ENCODE results near the gene ISG20.

The ISG20 gene

DNA sequence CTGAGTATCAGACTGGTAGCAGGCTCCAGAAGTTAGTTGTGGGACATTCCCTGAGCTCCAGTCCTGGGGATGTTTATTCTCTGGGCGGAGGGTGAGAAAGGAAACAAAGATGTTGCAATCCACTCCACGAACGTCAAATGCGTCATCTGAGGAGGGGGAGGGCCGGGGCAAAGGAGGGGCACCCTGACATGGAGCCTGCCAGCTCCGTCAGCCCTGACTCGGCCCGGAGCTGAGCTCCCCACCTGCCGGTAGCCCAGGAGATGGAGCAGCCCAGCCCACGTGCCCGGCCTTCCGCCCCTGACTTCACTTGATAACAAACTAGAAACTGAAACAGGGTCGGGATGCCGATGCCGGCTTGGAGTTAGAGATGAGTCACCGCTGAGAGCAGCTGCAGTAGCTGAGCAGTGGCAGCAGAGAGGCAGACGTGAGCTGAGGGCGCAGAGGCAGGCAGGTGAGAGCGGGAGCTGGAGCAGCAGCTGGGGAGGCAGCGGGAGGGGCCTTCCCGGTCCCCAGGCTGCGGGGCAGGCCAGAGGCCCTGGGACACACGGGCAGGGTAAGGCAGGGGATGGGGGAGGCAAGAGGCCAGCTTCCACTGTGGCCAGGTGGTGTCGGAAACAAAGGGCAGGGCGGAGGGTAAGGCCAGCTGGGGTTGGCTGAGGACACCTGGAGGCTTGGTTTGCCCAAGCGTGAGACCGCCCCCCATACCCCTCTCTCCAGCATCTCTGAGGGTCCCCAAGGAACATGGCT is at the start of gene ISG20:
ISG20 (plus strand) TSS at position 391 of the 747 bp plus-strand sequence; CDS start at position 742, 351 bp downstream.
- DNase-seq (ENCODE audit: low read depth, low spot score): peak; percentile 92

DNA sequence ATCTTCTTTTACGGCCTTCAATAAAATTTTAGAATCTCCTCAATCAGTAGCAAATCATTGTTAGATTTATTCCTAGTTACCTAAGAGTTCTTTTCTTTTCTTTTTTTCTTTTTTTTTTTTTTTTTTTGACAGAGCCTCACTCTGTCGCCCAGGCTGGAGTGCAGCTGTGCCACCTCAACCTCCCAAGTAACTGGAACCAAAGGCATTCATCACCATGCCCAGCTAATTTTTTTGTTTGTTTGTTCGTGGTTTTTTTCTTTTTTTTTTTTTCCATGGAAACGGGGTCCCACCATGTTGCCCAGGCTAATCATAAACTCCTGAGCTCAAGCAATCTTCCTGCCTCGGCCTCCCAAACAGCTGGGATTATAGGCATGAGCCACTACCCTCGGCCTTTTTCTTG is 48.1 kb upstream of the ISG20 start:
- no peak for DNase-seq (ENCODE audit: low read depth, low spot score)

GRCh38 chr15:88591384-88591783 is 47.4 kb upstream of the ISG20 start:
- no peak for DNase-seq (ENCODE audit: low read depth, low spot score)

DNA sequence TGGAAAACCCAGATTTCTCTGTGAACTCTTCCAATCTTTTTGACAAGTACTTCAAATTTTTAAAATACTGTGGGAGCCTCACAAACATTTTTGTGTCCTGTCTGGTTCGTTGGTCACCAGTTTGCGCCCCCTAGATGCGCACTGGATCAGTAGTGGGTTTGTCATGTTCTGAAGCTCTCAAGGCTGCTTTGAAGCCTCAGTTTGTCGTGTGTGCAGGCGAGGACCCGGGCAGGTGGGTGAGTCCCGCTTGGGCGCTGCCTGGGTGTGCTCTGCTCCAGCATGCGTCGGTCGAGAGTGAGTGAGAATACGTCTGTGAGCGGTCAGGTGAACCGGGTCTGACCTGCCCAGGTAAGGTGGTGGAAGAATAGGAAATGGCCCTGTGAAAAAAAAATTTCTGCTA is 34.9 kb upstream of the ISG20 start:
- no peak for DNase-seq (ENCODE audit: low read depth, low spot score)

DNA sequence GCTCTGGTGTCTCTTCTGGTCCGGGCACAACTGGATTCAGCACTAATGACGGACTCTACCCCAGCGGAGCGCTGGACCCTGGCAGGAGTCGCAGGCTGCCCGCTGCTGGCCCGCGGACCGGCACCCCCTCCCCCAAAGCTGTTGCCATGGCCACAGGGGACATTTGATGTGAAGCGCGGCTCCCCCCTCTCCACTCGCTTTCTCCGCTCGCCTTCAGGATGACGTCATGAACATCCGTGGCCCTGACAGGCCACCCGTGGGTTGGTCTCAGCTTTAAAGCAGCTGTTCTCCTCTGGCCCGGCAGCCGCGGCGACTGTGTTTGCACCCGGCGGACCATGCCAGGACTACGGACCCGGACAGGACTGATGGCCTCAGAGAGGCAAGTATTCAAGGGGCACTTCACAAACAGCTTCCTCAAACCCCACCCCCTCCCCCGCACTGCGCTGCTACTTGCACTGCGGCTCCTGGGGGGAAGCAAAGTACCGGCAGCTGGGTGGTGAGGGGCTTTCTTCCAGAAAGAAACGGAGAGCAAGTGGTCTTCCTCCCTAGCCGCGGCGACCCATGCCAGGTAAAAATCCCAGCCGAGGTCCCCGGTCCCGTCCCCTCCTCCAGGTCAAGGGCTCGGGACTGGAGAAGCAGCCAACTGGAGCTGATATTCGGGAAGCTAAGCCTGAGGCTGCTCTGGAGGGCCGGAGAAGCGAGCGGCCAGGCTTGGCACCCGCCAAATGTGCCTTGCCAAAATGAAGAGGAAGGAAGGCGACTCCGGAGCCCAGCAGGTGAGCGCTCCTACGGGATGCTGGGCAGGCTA is 34.2 kb upstream of the ISG20 start:
- DNase-seq (ENCODE audit: low read depth, low spot score): no peak

GRCh38 chr15:88605189-88606069 is 33.4 kb upstream of the ISG20 start:
- no peak for DNase-seq (ENCODE audit: low read depth, low spot score)

GRCh38 chr15:88606070-88606794 is 32.6 kb upstream of the ISG20 start:
- DNase-seq (ENCODE audit: low read depth, low spot score): no peak

GRCh38 chr15:88607951-88608350 is 30.9 kb upstream of the ISG20 start:
- DNase-seq (ENCODE audit: low read depth, low spot score): no peak

DNA sequence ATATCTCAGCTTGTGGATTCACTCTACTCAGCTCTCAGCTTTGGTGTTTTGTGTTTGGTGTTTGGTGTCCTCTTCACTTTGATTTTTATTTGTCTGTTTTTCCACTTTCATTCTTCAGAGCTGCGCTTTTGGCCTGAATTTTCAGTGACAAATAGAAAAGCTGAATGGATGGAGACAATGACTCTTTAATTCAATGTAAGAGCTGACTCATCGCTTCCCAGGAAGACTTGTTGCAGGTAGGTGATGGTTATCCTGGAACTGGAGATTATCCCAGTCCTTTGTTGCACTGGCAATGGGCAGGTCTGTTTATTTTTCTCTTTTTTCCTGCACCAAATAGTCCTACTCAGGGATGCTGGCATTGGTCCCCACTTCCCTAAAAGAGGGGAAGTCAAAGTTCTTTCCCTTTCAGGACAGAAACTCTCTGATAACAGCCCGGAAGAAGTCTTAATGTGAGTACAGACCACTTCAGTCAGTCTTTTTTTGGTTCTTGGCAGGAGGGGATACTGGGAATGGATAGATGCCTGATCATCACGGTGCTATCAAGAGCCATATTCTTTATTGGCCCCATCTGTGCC is 30.1 kb upstream of the ISG20 start:
- DNase-seq (ENCODE audit: low read depth, low spot score): no peak

GRCh38 chr15:88609344-88610090 is 29.3 kb upstream of the ISG20 start:
- no peak for DNase-seq (ENCODE audit: low read depth, low spot score)

GRCh38 chr15:88610701-88611231 is 28.1 kb upstream of the ISG20 start:
- DNase-seq (ENCODE audit: low read depth, low spot score): no peak

DNA sequence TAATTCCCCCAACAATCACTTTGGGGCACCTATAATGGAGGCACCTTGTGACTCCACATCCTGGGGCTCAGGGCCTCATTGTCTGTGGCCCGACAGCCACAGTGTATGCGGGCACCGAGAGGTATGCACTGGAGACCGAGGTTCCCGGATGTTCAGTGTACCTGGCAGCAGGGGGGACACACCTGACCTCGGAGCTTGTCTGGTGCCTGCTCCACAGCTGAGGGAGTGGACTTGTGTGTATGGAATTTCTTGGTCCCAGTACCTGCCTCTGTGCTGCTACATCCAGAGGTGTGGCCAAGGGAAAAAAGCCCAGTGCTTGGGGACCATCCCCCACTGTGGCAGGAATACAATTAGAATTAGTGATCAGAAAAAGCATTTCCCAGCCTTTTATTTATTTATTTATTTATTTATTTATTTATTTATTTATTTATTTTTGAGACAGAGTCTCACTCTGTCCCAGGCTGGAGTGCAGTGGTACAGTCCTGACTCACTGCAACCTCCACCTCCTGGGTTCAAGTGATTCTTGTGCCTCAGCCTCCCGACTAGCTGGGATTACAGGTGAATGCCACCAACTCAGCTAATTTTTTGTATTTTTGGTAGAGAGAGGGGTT is 26.5 kb upstream of the ISG20 start:
- no peak for DNase-seq (ENCODE audit: low read depth, low spot score)

DNA sequence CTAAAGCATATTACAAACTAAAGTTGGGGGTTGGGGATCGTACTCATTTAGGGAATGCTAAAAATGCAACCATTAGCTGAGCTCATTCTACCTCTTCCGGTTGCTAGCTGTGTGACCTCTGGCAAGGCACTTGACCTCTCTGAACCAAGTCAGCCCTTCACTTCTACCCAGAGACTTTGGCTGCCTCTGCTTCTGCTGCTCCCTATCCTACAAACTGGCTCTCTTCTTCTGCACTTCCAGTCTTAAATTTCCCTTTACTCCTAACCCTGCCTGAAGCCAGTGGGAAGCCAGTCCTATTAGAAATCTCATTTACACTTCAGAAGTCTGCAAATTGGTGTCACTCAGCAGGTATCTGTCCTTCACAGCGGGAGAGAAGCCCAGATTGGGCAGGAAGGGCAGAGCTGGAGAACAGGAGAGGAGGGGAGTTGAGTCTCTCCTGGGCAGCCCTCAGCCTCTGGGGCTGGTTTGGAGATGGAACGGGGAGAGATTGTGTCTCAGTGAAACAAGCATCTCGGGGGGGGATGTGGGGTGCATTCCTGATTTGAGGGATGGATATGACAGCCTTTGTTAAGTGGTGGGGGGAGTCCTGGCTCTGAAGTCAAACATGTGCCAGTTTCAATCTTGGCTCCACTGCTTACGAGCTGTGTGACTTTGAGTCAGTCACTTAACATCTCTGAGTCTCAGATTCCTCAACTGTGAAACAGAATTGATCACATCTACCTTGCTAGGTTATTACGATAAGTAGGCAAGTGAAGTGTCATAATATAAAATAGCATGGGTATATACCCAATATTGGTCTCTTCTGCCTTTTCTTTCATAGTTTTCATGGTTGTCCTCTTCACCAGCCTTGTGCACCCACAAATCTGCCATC is 25.5 kb upstream of the ISG20 start:
- no peak for DNase-seq (ENCODE audit: low read depth, low spot score)

DNA sequence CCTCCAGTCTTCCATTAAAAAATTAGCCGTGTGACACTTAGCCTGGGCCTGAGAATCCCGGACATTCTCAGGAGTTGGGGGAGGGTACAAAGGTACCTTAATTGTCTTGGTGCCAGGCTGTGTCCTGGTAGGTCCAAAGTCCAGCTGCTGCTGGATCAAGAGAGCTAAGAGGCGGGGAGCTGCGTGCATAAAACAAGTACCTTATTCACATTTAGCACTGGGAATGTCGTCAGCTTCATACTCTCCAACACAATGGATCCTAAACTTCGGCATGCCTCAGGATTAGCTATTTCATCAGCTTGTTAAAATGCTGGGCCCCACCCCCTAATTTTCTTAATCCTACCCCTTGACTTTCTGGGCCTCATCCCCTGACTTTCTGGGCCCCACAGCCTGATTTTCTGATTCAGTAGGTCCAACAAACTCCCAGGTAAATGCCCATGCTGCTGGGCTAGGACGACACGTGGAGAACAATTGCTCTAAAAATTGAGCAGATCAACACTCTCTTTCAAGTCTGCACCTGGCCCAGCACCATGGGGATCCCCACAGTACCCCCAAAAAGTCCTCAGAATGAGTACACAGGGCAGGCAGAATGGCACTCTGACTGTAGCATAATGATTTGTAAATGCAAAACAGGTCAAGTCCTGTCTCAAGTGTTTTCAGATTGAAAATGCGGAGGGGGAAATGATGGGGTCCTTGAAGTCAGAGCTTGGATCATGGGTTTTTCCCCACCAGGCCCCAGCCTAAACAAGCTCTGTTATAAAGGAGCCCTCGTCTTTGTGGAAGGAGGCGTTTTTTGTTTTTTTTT is 23.3 kb upstream of the ISG20 start:
- DNase-seq (ENCODE audit: low read depth, low spot score): no peak

DNA sequence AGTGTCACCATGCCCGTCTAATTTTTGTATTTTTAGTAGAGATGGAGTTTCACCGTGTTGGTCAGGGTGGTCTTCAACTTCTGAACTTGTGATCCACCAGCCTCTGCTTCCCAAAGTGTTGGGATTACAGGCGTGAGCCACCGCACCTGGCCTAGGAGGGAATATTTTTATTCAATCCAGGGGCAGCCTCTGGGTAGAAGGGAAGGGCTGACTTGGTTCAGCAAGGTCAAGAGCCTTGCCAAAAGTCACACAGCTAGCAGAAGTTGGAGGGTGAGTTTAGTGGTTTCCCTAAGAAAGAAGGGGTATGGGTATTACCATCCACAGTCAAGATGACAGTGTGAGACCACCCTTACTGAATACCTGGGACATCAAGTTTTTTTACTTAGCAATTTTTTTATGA is 22.6 kb upstream of the ISG20 start:
- no peak for DNase-seq (ENCODE audit: low read depth, low spot score)

DNA sequence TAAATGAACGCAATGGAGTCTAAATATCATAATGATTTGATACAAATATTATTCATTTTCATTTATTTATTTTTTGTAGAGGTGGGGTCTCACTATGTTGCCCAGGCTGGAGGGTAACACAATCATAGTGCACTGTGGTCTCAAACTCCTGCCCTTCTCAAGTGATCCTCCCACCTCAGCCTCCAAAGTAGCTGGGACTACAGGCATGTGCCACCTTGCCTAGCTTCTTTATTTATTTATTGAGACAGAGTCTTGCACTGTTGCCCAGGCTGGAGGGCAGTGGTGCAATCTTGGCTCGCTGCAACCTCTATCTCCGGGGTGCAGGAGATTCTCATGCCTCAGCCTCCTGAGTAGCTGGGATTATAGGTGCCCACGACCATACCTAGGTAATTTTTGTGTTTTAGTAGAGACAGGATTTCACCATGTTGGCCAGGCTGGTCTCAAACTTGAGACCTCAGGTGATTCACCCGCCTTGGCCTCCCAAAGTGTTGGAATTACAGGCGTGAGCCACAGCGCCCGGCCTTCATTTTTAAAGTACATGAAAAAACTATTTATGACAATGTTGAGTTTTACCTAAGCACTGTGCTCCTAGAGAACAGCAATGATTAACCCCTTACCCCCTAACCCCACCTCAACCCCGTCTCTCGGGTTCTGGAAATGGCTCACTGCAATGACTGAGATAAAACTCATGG is 21.6 kb upstream of the ISG20 start:
- no peak for DNase-seq (ENCODE audit: low read depth, low spot score)

GRCh38 chr15:88617790-88618189 is 21.0 kb upstream of the ISG20 start:
- DNase-seq (ENCODE audit: low read depth, low spot score): no peak
